Fibroblast of the aortic adventitia (primary cell): ENCODE results near the gene SOHLH1. TPM values are rescaled to one million over a fixed set of nuclear protein-coding genes. Genes with fewer than 3 reads are reported as not detected.

Experiments
- DNase-seq: peaks from one replicate; pipeline ENCODE4 v3.0.0-alpha.2; 2010; ENCODE audit warnings: low read depth
- H3K4me3 ChIP-seq: 2 replicates; pipeline ENCODE4 v1.5.1; 2011; ENCODE audit warnings: low read depth, mild to moderate bottlenecking, control low read depth, low read length, moderate library complexity
- CTCF ChIP-seq: IDR thresholded peaks from 2 replicates; pipeline ENCODE4 v1.5.1; 2011; ENCODE audit warnings: mild to moderate bottlenecking, low read length, control low read depth, inconsistent platforms; ENCODE audit not compliant: insufficient read depth
- total RNA-seq: library from RNA; depleted of rRNA; stranded (reverse); fragments of >200 nt; gene quantifications from 2 replicates; pipeline ENCODE4 v1.2.3, GENCODE V29; 2012; ENCODE audit warnings: low replicate concordance

SOHLH1 gene
- total RNA-seq, 1 donor = not detected

- no peak overlapping the region for H3K4me3 ChIP-seq
- DNase-seq = no peak
- TF ChIP-seq CTCF = no peak
Measured at GRCh38 chr9:135705376-135705775, 6.1 kb upstream of the SOHLH1 start.

GRCh38 chr9:135704483-135704882 is 5.2 kb upstream of the SOHLH1 start:
- no peak for TF ChIP-seq CTCF
- DNase-seq = no peak
- H3K4me3 ChIP-seq = no peak overlapping the region

- H3K4me3 ChIP-seq = no peak overlapping the region
- DNase-seq = no peak
- no peak for TF ChIP-seq CTCF
Measured at GRCh38 chr9:135703726-135704125, 4.4 kb upstream of the SOHLH1 start.

- peak; percentile 46 for TF ChIP-seq CTCF
- peak; percentile 34 for DNase-seq
- H3K4me3 ChIP-seq = no peak within 1 kb of the TSS
Measured at GRCh38 chr9:135701959-135702721, 2.9 kb upstream of the SOHLH1 start, which contains the start of gene KCNT1. Gene KCNT1 (plus strand): TSS chr9:135702185. CDS start chr9:135702259, 74 bp downstream.

- no peak for DNase-seq
- no peak for TF ChIP-seq CTCF
- H3K4me3 ChIP-seq = no peak overlapping the region
Measured at GRCh38 chr9:135701067-135701958, 2.0 kb upstream of the SOHLH1 start.

GRCh38 chr9:135700525-135700924 is 1.2 kb upstream of the SOHLH1 start:
- no peak overlapping the region for H3K4me3 ChIP-seq
- no peak for TF ChIP-seq CTCF
- DNase-seq = no peak
